SU-DHL-6 (cell line): ENCODE measurements around the gene GOLIM4.

Source experiments
- H2AFZ ChIP-seq: fragments of 200-600 bp; sonication (generic); 2 replicates; pipeline ENCODE4 v1.6.1; 2014; ENCODE audit warnings: low read depth, mild to moderate bottlenecking, moderate library complexity, mixed read lengths, antibody characterized with exemption, low read length; ENCODE audit not compliant: severe bottlenecking
- H3F3A ChIP-seq: fragments of 200-600 bp; shearing (Covaris generic); 2 replicates; pipeline ENCODE4 v1.6.0; 2016; ENCODE audit warnings: antibody characterized with exemption, mild to moderate bottlenecking; ENCODE audit not compliant: insufficient read depth
- H3K27ac ChIP-seq: fragments of 200-600 bp; sonication (generic); 2 replicates; pipeline ENCODE4 v1.5.1; 2016; ENCODE audit warnings: low read depth, mild to moderate bottlenecking, low read length, moderate library complexity, mixed read lengths
- H3K27me3 ChIP-seq: fragments of 200-600 bp; sonication (generic), shearing (Covaris generic); 2 replicates; pipeline ENCODE4 v1.6.0; 2014; ENCODE audit warnings: mild to moderate bottlenecking, low read length
- H3K36me3 ChIP-seq: fragments of 200-600 bp; sonication (generic); 2 replicates; pipeline ENCODE4 v1.6.1; 2014; ENCODE audit warnings: mild to moderate bottlenecking, low read length, mixed read lengths
- H3K4me2 ChIP-seq: fragments of 300-600, 200-600 bp; shearing (Covaris generic), sonication (generic); 2 replicates; pipeline ENCODE4 v1.6.0; 2014; ENCODE audit warnings: low read length, low read depth, mild to moderate bottlenecking; ENCODE audit not compliant: poor library complexity, severe bottlenecking
- H3K4me3 ChIP-seq: fragments of 200-600 bp; sonication (generic); 2 replicates; pipeline ENCODE4 v1.5.1; 2014; ENCODE audit warnings: antibody characterized with exemption, low read length, mild to moderate bottlenecking, mixed read lengths; ENCODE audit not compliant: insufficient read depth, poor library complexity, severe bottlenecking
- H3K79me2 ChIP-seq: fragments of 200-600 bp; sonication (generic); 2 replicates; pipeline ENCODE4 v1.6.1; 2014; ENCODE audit warnings: mild to moderate bottlenecking, low read length, moderate library complexity; ENCODE audit not compliant: insufficient read depth
- H3K9ac ChIP-seq: fragments of 200-600 bp; sonication (generic); 2 replicates; pipeline ENCODE4 v1.7.0; 2014; ENCODE audit warnings: mild to moderate bottlenecking, low read length
- H3K9me2 ChIP-seq: fragments of 200-600 bp; sonication (generic); replicated peaks from 2 replicates; pipeline ENCODE4 v1.6.1; 2014; ENCODE audit warnings: low read length; ENCODE audit not compliant: insufficient read depth
- H3K9me3 ChIP-seq: fragments of 200-600 bp; sonication (generic); 2 replicates; pipeline ENCODE4 v1.6.1; 2014; ENCODE audit warnings: low read length, mixed read lengths; ENCODE audit not compliant: insufficient read depth
- H4K20me1 ChIP-seq: fragments of 200-600 bp; sonication (generic); 2 replicates; pipeline ENCODE4 v1.6.1; 2014; ENCODE audit warnings: low read depth, mild to moderate bottlenecking, antibody characterized with exemption, low read length, moderate library complexity, mixed read lengths
- CTCF ChIP-seq: fragments of 200-600 bp; sonication (generic); IDR thresholded peaks from one replicate; pipeline ENCODE4 v1.5.1; 2017; ENCODE audit warnings: antibody characterized with exemption, mild to moderate bottlenecking, low read length, moderate library complexity; ENCODE audit not compliant: insufficient read depth, poor library complexity, severe bottlenecking
- EZH2phosphoT487 ChIP-seq: fragments of 200-600 bp; sonication (generic), shearing (Covaris generic); conservative IDR thresholded peaks from 2 replicates; pipeline ENCODE4 v1.6.1; 2018; ENCODE audit warnings: mild to moderate bottlenecking, antibody characterized with exemption, low read length, moderate library complexity, mixed read lengths

GOLIM4 gene

GRCh38 chr3:168117059-168117458 is 21.3 kb upstream of the GOLIM4 start:
- H4K20me1 ChIP-seq, result no peaks in the 10 kb centered on the region
- no peak overlapping the region for H3K4me3 ChIP-seq
- no peak overlapping the region for H3K4me2 ChIP-seq
- H3K9ac ChIP-seq, result no peak overlapping the region
- H2AFZ ChIP-seq, result no peak overlapping the region
- no peaks in the 10 kb centered on the region for H3K79me2 ChIP-seq
- TF ChIP-seq EZH2phosphoT487, result no peak
- no peak for TF ChIP-seq CTCF
- H3K27ac ChIP-seq, result no peak overlapping the region
- H3F3A ChIP-seq, result no peaks in the 10 kb centered on the region
- H3K9me3 ChIP-seq, result no peaks in the 10 kb centered on the region
- no peaks in the 10 kb centered on the region for H3K36me3 ChIP-seq
- H3K27me3 ChIP-seq, result no peaks in the 10 kb centered on the region
- no peaks in the 10 kb centered on the region for H3K9me2 ChIP-seq

- TF ChIP-seq CTCF (no peak), EZH2phosphoT487 (no peak)
- H3K79me2 ChIP-seq, result no peaks in the 10 kb centered on the region
- H3K4me2 ChIP-seq, result no peak overlapping the region
- H3F3A ChIP-seq, result no peaks in the 10 kb centered on the region
- no peaks in the 10 kb centered on the region for H3K27me3 ChIP-seq
- no peak overlapping the region for H3K27ac ChIP-seq
- no peak overlapping the region for H3K9ac ChIP-seq
- H3K9me3 ChIP-seq, result no peaks in the 10 kb centered on the region
- H2AFZ ChIP-seq, result no peak overlapping the region
- no peak overlapping the region for H3K4me3 ChIP-seq
- no peaks in the 10 kb centered on the region for H3K9me2 ChIP-seq
- H4K20me1 ChIP-seq, result no peaks in the 10 kb centered on the region
- no peaks in the 10 kb centered on the region for H3K36me3 ChIP-seq
These were observed 20.6 kb upstream of the GOLIM4 start for GRCh38 chr3:168116279-168116678.

- Histone ChIP-seq H3F3A (no peaks in the 10 kb centered on the region), H3K27me3 (no peaks in the 10 kb centered on the region), H3K9me3 (no peaks in the 10 kb centered on the region), H3K9me2 (no peaks in the 10 kb centered on the region), H3K4me2 (no peak overlapping the region), H2AFZ (no peak overlapping the region), H3K9ac (no peak overlapping the region), H3K4me3 (no peak overlapping the region), H4K20me1 (no peaks in the 10 kb centered on the region), H3K79me2 (no peaks in the 10 kb centered on the region), H3K36me3 (no peaks in the 10 kb centered on the region), H3K27ac (no peak overlapping the region)
- TF ChIP-seq EZH2phosphoT487, result no peak
- TF ChIP-seq CTCF, result no peak
These were observed 18.1 kb upstream of the GOLIM4 start for GRCh38 chr3:168113848-168114247.

GRCh38 chr3:168112894-168113293 is 17.2 kb upstream of the GOLIM4 start:
- no peak overlapping the region for H3K4me3 ChIP-seq
- no peak overlapping the region for H3K9ac ChIP-seq
- no peaks in the 10 kb centered on the region for H3K36me3 ChIP-seq
- TF ChIP-seq CTCF, result no peak
- no peak for TF ChIP-seq EZH2phosphoT487
- H3K27ac ChIP-seq, result no peak overlapping the region
- H4K20me1 ChIP-seq, result no peaks in the 10 kb centered on the region
- H3K4me2 ChIP-seq, result no peak overlapping the region
- H3F3A ChIP-seq, result no peaks in the 10 kb centered on the region
- H3K27me3 ChIP-seq, result no peaks in the 10 kb centered on the region
- no peak overlapping the region for H2AFZ ChIP-seq
- no peaks in the 10 kb centered on the region for H3K79me2 ChIP-seq
- no peaks in the 10 kb centered on the region for H3K9me3 ChIP-seq
- H3K9me2 ChIP-seq, result no peaks in the 10 kb centered on the region
